GM21447 (cell line): Measurements from ENCODE around the gene ZNF26.

Source experiments
- ATAC-seq: cut with Tn5 transposase; IDR thresholded peaks from one replicate; pipeline ENCODE4 v1.9.1; 2021; ENCODE audit not compliant: unreplicated experiment

Gene ZNF26

GRCh38 chr12:133058203-133059113, 72.3 kb downstream of the ZNF26 start:
- ATAC-seq = no peak

- no peak for ATAC-seq
These were observed 75.8 kb downstream of the ZNF26 start for GRCh38 chr12:133061954-133062353.

GRCh38 chr12:133063556-133063955, 77.4 kb downstream of the ZNF26 start:
- ATAC-seq = no peak

- no peak for ATAC-seq
These were observed 87.7 kb downstream of the ZNF26 start for GRCh38 chr12:133073836-133074235.
